Muscle layer of duodenum (tissue), 2 donors: ENCODE results near the gene NVL.
A peak's percentile ranks its signal among the peaks of the same experiment; 100 is the strongest.
"Not testable (repeated sequence)": the region's sequence is repeated elsewhere in the genome, so short reads cannot be mapped to it uniquely, and the experiment has no call there.

Experiments
- H3K27ac ChIP-seq: one replicate; pipeline ENCODE4 v1.7.0; 2013; ENCODE audit warnings: mild to moderate bottlenecking, low read length
- H3K27me3 ChIP-seq: one replicate; pipeline ENCODE4 v1.7.0; 2013; ENCODE audit warnings: low read depth, mild to moderate bottlenecking, control low read depth, low read length
- H3K36me3 ChIP-seq, 2 donors: one replicate each; pipeline ENCODE4 v1.7.0; 2013; ENCODE audit warnings: low read length in 2 of 2, control low read depth in 1 of 2, mild to moderate bottlenecking in 1 of 2; ENCODE audit not compliant: insufficient read depth in 2 of 2, control insufficient read depth in 1 of 2
- H3K4me1 ChIP-seq, 2 donors: one replicate each; pipeline ENCODE4 v1.7.0; 2013; ENCODE audit warnings: low read length in 2 of 2, mild to moderate bottlenecking in 2 of 2, control low read depth in 1 of 2, moderate library complexity in 1 of 2; ENCODE audit not compliant: insufficient read depth in 2 of 2, control insufficient read depth in 1 of 2
- H3K4me3 ChIP-seq, 2 donors: one replicate each; pipeline ENCODE4 v1.7.0; 2013; ENCODE audit warnings: low read length in 2 of 2, low read depth in 1 of 2, mild to moderate bottlenecking in 1 of 2
- H3K9me3 ChIP-seq, 2 donors: one replicate each; pipeline ENCODE4 v1.7.0; 2013; ENCODE audit warnings: low read length in 2 of 2, control low read depth in 1 of 2, mild to moderate bottlenecking in 1 of 2; ENCODE audit not compliant: control insufficient read depth in 1 of 2
- donor health status: healthy.

The NVL gene

GRCh38 chr1:224219612-224220059 is 110.3 kb downstream of the NVL start:
- H3K4me3 ChIP-seq = no peak overlapping the region
- H3K27ac ChIP-seq = no peak overlapping the region
- no peaks in the 10 kb centered on the region for H3K27me3 ChIP-seq
- peaks cover 0 to 7% of the 10 kb centered on the region in 2 donors for H3K4me1 ChIP-seq
- no peaks in the 10 kb centered on the region for H3K36me3 ChIP-seq
- H3K9me3 ChIP-seq = no peaks in the 10 kb centered on the region

GRCh38 chr1:224219011-224219611 is 110.9 kb downstream of the NVL start:
- Histone ChIP-seq H3K4me1 (peaks cover 0 to 7% of the 10 kb centered on the region in 2 donors), H3K27me3 (no peaks in the 10 kb centered on the region), H3K4me3 (no peak overlapping the region), H3K9me3 (no peaks in the 10 kb centered on the region), H3K36me3 (no peaks in the 10 kb centered on the region), H3K27ac (no peak overlapping the region)

- Histone ChIP-seq H3K4me1 (peaks cover 0 to 5% of the 10 kb centered on the region in 2 donors), H3K9me3 (no peaks in the 10 kb centered on the region), H3K36me3 (no peaks in the 10 kb centered on the region), H3K27me3 (no peaks in the 10 kb centered on the region), H3K27ac (no peak overlapping the region), H3K4me3 (no peak overlapping the region)
Measured at GRCh38 chr1:224217655-224218623, 112.0 kb downstream of the NVL start.

GRCh38 chr1:224216382-224216781 is 113.6 kb downstream of the NVL start:
- H3K4me1 ChIP-seq = peaks cover 0 to 5% of the 10 kb centered on the region in 2 donors
- H3K27me3 ChIP-seq = no peaks in the 10 kb centered on the region
- H3K4me3 ChIP-seq = no peak overlapping the region
- H3K36me3 ChIP-seq = no peaks in the 10 kb centered on the region
- no peaks in the 10 kb centered on the region for H3K9me3 ChIP-seq
- H3K27ac ChIP-seq = no peak overlapping the region

- Histone ChIP-seq H3K4me1 (peaks cover 0 to 5% of the 10 kb centered on the region in 2 donors), H3K9me3 (no peaks in the 10 kb centered on the region), H3K27me3 (no peaks in the 10 kb centered on the region), H3K4me3 (no peak overlapping the region), H3K27ac (peak overlapping the region; percentile 20), H3K36me3 (no peaks in the 10 kb centered on the region)
Measured at GRCh38 chr1:224213438-224214119, 116.4 kb downstream of the NVL start.

GRCh38 chr1:224212618-224213061 is 117.3 kb downstream of the NVL start:
- Histone ChIP-seq H3K4me1 (peaks cover 0 to 5% of the 10 kb centered on the region in 2 donors), H3K27me3 (no peaks in the 10 kb centered on the region), H3K9me3 (no peaks in the 10 kb centered on the region), H3K27ac (peak overlapping the region; percentile 20), H3K36me3 (no peaks in the 10 kb centered on the region), H3K4me3 (no peak overlapping the region)

GRCh38 chr1:224211206-224211962 is 118.6 kb downstream of the NVL start:
- H3K4me1 ChIP-seq = peaks cover 0 to 5% of the 10 kb centered on the region in 2 donors
- no peaks in the 10 kb centered on the region for H3K27me3 ChIP-seq
- no peaks in the 10 kb centered on the region for H3K36me3 ChIP-seq
- no peak overlapping the region for H3K27ac ChIP-seq
- no peak overlapping the region for H3K4me3 ChIP-seq
- H3K9me3 ChIP-seq = no peaks in the 10 kb centered on the region

GRCh38 chr1:224205931-224206538 is 123.9 kb downstream of the NVL start:
- H3K9me3 ChIP-seq, H3K4me3 ChIP-seq, H3K27me3 ChIP-seq, H3K27ac ChIP-seq, H3K36me3 ChIP-seq: not testable (repeated sequence)
- peaks cover 0 to 17% of the 10 kb centered on the region in 2 donors for H3K4me1 ChIP-seq

- H3K9me3 ChIP-seq = no peaks in the 10 kb centered on the region
- H3K4me3 ChIP-seq = no peak overlapping the region
- H3K27ac ChIP-seq = no peak overlapping the region
Measured at GRCh38 chr1:224205438-224205840, 124.5 kb downstream of the NVL start.

GRCh38 chr1:224203243-224204016 is 126.5 kb downstream of the NVL start:
- H3K27me3 ChIP-seq = no peaks in the 10 kb centered on the region
- H3K36me3 ChIP-seq = no peaks in the 10 kb centered on the region
- H3K9me3 ChIP-seq = no peaks in the 10 kb centered on the region
- H3K4me1 ChIP-seq = peaks cover 0 to 17% of the 10 kb centered on the region in 2 donors
- no peak overlapping the region for H3K27ac ChIP-seq
- no peak overlapping the region for H3K4me3 ChIP-seq

More at GRCh38 chr1:224205438-224205840, 124.5 kb downstream of the NVL start:
- Histone ChIP-seq H3K27me3 (no peaks in the 10 kb centered on the region), H3K36me3 (no peaks in the 10 kb centered on the region), H3K4me1 (peaks cover 0 to 17% of the 10 kb centered on the region in 2 donors)
